Activated effector memory CD4-positive, alpha-beta T cell treated with anti-CD3 and anti-CD28 coated beads, Interleukin-2, amount 50 U/mL, for 16 hours (primary cell): ENCODE measurements around the gene WNT9A.
A peak's percentile ranks its signal among the peaks of the same experiment; 100 is the strongest.

Experiments used
- DNase-seq: peaks from one replicate; pipeline ENCODE4 v3.0.0-alpha.2; 2020

Gene WNT9A

DNA sequence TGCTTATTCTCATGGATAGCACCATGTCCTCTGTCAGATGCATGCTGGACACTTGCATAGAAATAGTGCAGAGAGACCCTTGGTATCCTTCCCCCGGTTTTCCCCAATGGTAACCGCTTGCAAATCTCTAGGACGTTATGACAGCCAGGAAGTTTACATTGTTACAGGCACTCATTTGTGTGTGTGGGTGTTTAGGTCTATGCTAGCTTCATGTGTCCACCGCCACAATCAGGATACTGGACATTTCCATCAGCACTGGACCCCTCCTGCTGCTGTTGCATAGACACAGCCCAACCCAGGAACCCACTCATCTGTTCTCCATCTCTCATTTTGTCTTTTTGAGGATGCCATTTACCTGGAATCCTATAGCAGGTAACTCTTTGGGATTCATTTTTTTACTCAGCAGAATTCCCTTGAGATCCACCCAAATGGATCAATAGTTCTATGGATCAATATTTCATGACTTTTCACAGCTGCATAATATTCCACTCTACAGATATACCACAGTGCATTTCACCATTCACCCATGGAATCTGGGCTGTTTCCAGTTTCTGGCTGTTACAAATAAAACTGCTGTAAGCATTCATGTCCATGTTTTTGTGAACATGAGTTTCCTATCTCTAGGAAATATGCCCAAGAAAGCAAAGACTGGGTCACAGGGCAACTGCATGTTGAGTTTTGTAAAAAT, 6.6 kb upstream of the WNT9A start:
- no peak for DNase-seq

DNA sequence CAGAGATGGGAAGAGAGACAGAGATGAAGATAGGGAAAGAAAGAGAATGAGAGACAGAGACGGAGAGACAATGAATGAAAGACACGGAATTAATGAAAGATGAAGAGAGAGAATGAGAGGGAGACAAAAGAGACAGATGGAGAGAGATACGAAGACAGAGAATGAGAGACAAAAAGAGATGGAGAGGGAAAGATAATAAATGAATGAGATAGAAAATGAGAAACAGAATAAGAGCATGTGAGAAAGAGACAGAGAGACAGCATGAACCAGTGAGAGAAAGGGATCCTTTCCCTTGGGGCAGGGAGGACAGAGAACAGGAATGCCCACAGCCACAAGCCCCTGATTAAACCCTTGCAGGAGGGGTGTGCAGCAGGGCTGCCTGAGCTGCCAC, 5.3 kb upstream of the WNT9A start:
- DNase-seq, result no peak

DNA sequence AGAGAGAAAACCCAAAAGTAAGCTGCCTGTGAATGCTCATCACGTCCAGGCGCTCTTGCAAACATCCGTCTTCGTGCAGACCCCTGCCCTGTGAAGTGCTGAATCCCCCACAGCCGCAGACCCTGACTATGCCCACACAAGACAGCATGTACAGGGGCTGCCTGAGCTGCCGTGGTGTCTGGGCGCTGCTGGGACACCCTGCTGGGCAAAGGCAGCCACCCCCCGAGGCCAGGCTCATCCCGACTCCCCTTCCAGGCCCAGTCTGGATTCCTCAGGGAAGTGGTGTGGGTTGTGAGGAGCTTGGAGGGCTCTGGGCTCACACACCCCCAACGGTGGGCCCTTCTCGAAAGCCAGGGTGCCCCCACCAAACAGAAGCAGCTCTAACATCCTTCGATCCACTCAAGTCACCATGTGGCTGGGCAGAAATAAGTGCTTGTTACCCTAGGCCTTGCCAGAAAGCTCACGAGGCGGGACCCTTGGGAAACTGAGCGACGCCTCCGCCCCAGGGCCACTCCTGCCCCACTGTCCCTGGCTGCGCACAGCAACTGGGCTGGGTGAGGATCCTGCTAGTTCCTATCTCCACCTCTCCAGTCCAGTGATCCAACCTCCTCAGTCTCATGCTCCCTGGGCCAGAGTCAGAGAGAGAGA, 4.8 kb upstream of the WNT9A start:
- DNase-seq, result peak; percentile 42

DNA sequence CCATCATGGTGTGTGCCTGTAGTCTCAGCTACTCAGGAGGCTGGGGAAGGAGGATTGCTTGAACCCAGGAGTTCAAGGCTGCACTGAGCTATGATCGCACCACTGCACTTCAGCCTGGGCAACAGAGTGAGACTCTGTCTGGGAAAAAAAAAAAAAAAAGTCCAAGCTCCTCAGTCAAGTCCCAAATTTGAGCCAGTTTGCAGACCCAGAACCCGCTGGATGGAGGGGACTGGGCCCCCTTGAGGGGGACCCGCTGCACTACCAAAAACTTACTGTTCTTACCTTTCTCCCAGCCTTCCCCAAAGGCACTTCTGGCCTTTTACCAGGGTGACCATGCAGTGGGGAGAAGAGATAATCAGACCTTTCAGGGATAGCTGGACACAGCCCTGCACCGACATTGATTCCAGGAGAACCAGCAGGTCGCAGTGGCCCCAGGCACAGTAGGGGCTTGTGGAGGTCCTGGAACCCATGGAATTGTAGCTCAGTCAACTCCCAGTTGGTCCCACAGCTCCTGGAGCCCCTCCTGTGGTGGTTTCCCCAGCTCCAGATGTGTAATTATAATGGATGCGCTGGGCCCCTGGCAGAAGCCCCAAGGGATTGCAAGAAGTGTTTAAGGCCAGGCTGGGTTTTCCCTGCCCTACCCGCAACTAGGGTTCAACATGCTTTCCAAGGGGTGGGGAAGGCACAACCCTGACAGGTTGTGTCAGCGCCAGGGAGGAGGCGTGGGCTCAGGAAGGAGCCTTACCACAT, 4.1 kb upstream of the WNT9A start:
- DNase-seq, result peak; percentile 38

DNA sequence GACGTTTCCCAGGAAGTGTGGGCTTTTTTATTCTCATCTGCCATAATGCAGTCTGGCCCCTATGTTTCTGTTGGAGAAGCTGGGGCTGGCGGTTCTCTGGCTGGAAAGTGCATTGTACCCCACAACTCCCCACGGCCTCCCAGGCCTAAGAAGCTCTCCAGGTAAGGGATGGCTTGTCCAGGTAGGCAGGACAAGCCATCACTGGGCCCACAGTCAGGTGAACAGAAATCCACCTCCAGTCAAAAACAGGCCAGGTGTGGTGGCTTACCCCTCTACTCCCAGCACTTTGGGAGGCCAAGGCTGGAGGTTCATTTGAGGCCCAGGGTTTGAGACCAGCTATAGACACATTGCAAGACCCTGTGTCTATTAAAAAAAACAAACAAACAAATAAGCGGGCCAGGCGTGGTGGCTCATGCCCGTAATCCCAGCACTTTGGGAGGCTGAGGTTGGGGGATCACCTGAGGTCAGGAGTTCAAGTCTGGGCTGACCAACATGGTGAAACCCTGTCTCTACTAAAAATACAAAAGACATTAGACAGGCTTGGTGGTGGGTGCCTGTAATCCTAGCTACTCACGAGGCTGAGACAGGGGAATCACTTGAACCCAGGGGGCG, 3.1 kb upstream of the WNT9A start:
- DNase-seq, result peak; percentile 25

DNA sequence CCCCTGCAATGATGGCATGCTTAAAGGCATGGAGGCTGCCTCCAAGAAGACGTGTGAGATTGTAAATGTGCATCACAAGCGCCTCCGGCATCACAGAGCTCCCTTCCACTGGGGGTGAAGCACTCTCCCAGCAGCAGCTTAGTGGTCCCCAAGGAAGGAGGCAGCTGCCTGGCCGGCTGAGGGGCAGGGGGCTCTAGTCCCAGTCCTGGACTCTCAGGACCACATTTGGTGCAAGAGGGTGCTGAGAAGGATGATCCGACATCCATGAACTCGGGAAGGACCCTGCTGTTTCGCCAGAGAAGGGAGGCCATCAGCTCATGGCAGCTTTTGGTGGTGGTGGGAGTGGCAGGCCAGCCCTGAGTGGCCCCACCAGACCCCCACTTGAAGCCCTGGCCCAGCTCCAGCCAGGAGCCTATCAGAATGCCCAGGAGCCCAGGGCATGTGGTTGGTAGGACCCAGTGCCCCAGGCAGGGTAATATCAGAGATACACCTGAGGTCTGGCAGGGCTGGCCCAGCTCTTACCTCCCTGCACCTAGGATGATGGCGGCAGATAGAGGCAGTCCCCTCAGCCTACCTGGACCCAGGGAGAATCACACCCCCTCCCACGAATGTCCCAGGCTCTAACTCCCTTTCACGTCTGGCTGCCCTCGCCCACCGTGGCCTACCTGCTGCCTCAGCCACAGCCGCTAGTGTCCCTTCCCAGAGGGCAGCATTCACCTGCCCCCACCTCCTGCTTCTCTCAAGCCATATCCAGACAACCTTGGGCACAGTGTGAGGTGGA, 2.4 kb upstream of the WNT9A start:
- DNase-seq, result peak; percentile 51

DNA sequence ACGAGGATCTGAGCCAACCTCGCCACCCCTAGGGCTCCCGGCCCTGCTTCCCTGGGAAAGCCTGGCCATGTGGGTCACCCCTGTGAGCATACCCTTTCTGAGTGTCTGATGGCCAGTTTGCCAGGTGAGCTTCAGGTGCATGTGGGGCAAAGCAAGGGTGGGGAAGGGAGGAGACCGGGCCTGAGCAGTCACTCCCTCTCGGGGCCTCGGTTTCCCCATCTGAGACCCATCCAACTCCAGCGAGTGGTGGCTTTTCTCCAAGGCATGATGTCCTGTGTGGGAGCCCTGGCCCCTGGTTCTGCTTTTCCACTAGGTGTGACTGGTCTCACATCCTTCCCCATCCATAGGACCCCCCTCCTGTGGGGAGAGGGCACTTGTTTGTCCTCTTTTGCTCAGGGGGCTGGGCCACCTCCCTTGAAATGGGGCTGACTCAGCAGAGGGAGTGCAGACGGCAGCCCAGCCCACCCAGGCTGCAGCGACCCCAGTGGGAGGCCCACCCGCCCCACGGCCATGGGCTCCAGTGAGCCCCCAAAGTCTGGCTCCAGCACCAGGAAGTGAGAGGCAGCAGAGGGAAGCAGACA, 1.7 kb upstream of the WNT9A start:
- DNase-seq, result peak; percentile 60

DNA sequence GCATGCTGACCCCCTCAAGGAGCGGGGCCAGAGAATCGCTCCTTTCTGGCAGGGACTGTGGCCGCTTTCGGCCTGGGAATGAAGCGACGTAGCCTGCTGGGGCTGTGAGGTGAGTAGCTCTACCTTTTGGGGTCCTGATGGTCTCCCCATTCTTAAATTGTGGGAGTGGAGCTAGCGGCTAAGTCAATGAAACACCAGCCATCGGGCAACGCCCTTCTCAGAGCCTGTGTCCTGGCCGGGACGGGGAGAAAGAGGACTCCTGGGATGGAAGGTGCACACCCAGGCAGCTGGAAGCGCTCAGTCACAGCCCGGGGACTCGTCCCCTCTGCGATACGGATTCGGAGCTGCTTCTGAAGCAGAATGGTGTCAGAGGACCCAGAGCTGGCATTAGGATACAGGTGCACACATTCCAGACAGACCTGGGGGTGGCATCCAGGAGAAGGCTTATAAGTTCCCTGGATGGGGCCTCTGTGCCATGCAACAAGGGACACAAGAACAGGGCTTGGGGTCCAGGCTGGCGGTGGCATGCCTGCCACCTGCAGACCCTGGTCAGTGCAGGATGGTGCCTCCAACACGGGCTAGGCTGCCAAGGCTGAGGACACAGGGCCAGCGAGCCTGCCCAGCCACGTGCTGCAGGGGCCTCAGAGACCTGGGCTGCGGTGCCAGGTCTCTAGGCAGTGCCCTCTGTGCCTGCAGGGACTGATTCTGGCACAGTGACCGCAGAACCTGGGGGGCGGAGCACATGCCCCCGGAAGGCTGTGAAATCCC, 945 bp upstream of the WNT9A start:
- peak; percentile 62 for DNase-seq

DNA sequence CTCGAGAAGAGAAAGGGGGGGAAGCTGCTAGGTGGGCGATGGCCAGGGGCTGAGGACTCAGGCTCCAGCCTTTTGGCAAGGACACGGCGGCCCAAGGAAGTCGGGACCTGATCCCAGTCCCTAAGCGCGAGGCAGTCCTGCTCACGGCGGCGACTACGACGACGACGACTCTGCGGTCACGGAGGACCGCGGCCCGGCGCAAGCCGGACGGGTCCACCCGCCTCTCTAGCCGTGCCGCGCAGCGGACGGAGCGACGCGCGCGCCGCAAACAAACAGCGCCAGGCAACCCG, 401 bp downstream of the WNT9A start:
- DNase-seq, result no peak

DNA sequence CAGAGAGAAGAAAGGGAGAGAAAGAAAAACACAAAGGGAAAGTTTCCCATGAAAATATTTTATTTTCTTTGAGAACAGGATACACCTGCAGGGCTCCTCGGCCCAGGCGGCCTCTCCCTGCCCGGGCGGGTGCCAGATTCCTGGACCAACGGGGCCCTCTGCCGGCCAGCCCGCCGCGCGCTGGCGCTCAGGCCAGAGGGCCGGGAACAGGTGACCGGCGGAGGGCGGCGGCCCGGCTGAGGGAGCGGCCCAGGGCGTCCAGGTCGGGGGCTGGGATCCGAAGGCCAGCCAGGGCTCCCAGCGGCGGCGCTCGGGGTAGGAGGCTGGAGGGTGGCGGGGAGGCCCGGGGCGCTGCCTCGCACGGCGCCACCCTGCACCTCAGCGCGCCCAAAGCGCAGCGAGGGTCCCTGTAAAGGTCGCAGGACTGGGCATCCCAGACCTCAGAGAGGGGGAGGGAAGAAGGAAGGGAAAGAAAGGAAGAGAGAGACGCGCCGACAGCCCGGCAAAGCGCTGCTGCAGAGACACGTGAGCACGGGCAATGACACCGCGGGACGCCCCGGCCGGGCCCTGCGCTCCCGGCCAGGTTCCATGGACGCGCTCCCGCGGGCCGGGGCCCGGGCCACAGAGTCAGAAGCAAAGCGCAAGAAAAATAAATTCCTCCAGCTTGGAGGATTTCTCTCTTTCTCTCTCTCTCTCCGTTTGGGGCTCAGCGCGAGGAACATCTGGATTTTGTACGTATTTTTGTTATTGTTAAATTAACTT, 927 bp downstream of the WNT9A start:
- peak; percentile 80 for DNase-seq

DNA sequence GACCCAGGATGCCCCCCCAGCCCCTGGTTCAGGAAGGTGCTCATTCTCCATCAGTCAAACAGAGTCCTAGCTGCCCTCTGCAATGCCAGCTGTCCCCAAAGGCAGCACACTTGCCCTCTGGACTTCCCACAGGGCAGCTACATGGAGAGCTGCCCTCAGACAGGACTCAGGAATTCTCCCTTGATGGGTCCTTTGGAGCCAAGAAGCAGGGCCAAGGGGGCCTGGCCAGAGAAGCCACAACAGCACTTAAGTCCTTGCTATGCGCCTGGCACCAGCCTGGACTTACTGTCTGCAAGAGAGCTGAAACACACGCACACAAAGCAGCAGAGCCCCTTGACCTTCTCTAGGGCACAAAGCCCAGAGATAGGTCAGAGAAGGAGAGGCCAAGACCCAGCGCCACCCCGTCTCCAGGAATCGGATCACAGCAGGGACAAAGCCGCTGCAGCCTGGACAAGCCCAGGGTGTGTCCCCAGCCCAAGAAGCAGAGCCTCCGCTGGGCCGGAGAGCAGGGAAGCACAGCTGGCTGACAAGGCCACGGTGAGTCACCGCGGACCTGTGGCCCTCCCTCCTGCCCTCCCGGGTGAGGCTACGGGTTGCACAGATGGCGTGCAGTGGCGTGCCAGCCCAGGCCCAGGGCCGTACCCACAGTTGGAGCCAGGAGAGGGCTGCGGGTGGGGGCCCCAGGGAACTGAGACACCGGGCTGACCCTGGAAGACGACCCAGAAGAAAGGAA, 1.7 kb downstream of the WNT9A start:
- peak; percentile 63 for DNase-seq

DNA sequence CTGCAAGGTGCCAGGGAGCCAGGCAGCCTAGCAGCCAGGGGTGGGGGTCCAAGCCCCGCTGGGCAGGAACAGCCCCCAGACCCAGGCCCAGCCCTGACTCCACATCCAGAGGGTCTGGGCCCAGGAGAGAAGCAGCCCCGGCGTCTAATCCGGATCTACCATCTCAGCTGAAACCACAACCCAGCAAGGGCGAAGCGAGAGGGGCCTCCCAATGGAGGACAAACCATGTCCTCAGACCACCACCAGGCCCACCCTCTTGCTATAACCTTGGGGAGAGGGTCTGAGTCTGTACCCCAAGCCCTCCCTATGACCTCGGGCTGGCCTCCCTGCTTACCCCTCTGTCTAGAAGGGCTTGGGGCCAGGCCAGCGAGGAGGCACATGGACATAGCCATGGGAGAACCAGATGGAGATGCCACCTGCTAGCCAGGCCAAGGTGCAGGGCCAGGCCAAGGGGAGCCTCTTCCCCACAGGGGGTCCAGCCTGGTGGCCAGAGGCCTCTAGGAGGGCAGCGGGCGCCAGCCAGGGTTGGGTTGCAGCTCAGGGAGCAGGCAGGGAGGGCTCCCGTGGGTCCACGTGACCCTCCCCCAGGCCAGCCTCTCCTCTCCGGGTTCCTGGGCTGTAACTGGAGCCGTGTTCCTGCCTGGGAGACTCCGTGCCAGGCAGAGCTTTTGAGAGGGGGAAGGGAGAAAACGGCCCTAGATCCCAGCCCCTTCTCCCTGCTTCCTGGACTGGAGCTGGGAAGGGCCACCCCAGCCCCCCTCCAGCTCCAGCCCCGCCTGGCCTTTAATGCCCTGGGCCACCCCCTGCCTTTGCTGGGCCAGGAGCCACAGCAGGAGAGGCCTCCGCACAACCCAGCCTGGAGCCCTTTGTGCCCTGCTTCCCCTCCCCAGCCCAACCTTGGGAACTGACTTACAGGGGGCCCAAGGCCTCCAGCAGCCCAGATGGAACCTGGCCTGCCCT, 2.5 kb downstream of the WNT9A start:
- peak; percentile 57 for DNase-seq

DNA sequence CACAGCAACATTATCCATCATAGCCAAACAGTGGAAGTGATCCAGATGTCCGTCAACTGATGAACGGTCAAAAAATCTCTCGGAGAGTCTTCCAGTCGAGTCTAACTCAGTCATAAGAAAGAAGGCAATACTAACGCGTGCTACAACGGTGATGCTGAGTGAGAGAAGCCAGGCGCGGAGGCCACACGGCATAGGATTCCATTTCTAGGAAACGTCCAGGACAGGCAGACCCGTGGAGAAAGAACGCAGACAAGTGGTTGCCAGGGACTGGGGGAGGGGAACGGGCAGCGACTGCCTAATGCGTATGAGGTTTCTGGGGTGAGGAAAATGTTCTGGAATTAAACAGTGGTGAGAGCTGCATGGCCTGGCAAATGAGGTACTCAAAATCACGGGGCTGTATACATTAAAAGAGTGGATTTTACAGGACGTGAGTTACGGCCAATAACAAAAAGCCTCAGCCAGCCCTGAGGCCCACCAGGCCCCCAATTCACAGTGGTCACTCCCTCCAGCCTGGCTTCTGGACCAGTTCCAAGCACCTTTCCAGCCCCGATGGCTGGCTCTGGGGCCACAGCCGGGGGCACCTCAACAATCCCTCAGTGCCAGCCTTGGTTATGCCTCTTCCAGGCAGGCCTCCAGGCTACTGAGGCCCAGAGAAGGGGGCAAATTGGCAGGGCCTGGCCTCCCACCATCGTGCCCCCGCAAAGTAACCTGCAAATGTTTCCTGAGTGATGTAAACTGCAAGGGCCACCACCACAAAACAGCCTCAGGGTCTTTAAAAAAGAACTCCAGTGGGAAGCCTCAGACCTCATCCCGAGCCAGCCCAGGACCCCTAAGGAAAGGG, 3.4 kb downstream of the WNT9A start:
- peak; percentile 57 for DNase-seq

DNA sequence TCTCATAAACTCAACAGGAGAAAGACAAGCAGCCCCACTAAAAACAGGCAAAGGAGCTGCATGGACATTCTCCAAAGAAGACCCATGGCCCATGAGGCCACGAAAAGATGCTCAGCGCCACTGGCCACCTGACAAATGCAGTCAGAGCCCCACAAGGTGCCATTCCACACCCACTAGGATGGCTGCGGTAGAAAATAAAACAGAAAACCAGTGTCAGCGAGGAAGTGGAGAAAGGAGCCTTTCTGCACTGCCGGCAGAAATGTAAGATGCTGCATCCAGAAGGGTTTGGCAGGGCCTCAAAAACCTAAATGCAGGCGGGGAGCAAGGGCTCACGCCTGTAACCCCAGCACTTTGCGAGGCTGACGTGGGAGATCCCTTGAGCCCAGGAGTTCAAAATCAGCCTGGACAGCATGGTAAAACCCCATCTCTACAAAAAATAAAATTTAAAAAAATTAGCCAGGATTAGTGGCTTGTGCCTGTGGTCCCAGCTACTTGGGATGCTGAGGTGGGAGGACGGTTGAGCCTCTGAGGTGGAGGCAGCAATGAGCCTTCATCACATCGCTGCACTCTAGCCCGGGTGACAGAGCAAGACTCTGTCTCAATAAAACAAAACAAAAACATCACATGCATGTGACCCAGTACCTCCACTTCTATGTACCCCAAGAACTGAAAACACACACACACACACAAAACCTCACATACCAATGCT, 4.2 kb downstream of the WNT9A start:
- no peak for DNase-seq

DNA sequence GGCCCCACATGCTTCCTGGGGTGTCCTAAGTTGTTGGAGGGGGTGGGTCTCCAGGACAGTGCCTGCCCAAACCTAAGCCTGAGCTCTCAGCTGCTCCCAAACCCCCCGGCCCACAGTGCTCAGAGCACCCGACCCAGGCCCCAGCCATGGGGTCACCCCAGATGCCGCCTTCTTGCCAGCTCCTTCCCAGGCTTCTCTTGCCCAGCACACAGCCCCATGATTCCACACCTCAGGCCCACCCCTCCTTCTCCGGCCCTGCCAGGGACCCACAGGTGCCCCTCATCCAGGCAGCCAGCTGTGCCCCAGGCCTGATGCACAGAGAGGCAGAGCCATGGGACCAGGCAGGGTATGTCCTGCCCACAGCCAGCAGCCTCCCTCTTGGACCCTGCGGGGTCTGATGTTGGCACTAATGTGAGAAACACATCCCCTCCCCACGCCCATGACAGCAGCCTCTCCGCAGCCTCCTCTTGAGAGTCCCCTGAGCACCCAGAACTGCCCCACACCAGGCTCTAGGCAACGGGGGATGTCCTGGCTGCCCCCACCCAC, 4.9 kb downstream of the WNT9A start:
- peak; percentile 39 for DNase-seq

DNA sequence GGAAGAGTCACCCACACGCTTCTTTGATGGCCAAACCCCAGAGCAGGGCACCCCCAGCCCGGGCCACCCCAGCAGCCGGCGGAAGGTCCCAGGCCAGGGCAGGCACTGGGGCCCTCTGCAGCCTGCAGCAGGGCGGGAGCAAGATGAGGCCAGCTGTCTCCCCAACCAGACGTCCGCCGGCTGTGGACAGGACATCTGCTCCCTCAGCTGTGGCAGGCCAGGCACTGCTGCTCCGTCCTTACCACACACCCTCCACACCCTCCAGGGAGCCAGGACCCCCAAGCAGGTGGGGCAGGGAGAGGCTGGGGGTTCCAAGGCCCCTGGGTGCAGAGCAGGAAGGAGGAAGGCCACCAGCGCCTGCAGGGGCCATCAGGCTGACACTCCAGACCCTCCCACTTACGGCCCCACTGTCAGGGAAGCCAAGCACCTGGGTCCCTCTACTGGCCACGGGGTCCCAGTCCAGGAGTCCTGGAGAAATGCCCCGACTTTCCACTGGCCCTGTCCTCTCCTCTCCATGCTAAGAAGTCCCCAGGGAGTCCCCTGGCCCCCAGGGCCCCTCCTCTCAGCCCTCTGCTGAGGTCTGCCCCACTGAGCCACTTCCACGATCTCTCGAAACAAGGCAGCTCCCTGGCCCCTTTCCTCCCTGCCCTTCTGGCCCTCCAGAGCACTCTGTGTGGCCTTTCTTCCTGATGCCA, 5.6 kb downstream of the WNT9A start:
- DNase-seq, result peak; percentile 45
